HG02981 (cell line): ENCODE measurements around the gene TMEM158.

Source experiments
- ATAC-seq: cut with Tn5 transposase; IDR thresholded peaks from one replicate; pipeline ENCODE4 v1.9.1; 2021; ENCODE audit warnings: mild to moderate bottlenecking, moderate library complexity; ENCODE audit not compliant: unreplicated experiment

The TMEM158 gene

DNA sequence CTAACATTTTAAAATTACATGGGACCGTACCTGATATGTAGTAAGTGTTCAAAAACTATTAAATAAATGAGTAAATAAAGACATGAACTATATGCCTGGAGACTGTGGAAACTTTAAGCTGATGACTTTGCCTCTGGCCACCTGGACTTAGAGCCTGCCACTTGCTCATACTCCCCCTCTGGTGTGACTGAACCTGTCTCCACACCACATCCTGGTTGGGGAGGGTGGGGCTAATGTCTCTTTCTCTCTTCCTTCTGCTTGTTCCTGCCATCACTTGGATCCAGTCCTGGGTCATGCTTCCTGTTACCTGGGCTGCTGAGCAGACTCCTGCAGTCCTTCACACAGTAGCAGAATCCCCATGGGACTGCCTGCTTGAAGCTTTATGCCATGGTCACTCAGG lies 8.2 kb upstream of the TMEM158 start:
- ATAC-seq: no peak

DNA sequence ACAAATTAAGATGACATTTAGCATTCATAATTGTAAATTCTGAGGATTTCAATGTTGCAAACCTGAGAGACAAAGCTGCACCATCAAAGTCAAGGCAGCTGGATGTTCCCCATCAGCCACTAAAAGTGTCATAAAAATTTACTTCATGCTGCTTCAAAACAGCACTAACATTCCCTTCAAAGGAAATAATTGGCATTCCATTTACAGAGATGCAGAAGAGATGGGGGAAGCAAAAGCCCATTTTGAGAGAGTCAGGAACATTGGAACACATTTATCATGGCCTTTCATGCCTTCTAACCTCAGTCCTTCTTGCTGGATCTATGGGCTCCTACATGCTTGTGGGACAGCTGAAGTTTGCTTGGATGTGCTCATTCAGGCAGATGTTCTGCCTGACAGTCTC lies 6.4 kb upstream of the TMEM158 start:
- ATAC-seq: no peak

DNA sequence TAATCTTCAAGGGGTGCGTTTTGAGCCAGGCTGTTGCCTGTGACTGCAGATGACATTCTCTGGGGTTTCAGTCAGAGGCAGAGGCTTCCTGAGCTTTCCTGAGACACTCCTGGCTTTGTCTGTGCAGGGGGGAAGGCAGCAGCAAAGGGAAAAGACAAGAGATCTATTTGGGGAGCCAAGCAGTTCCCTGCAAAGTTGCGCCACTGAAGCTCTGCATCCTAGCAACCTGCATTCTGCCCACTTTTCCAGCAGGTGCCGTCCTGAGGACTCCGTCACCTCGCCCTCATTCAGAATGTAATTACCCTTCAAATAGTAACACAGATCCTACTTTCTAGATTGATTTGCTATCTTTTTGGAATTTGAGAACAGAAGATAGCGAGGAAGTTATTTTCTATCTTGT lies 1.9 kb upstream of the TMEM158 start:
- ATAC-seq: no peak

DNA sequence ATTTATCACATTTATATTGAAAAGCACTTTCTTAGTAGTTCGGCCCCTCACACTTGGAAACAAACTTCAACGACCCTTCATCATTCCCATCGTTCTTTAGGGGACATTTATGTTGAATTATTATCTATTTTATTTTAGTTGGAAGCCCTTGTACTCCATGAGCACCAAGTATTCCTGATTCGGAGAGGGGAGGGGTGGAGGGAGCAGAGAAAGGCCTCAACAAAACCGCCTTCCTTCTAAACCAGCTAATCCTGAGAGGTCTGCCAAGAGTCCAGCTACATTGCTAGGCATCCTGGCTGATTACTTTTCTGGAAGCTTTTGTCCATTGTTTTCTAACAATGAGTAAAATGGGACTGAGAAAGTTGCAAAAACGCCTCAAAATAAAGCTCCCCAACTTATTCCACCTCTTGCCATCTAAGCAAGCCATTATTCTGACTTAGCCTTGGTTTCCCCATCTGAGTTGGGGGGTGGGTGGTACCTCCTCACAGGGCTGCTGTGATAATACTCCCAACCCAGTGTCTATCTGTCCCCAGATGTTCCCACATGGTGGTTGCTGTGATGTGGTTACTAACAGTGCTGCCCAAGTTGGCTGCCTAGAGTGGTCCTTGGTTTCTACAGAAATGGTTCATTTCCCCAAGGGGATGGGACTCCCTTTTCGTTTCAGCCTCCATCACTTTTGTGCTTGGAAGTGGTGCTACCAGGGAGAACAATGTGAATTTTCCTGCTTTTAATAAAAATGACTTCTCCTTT lies 1.2 kb upstream of the TMEM158 start:
- ATAC-seq: no peak

DNA sequence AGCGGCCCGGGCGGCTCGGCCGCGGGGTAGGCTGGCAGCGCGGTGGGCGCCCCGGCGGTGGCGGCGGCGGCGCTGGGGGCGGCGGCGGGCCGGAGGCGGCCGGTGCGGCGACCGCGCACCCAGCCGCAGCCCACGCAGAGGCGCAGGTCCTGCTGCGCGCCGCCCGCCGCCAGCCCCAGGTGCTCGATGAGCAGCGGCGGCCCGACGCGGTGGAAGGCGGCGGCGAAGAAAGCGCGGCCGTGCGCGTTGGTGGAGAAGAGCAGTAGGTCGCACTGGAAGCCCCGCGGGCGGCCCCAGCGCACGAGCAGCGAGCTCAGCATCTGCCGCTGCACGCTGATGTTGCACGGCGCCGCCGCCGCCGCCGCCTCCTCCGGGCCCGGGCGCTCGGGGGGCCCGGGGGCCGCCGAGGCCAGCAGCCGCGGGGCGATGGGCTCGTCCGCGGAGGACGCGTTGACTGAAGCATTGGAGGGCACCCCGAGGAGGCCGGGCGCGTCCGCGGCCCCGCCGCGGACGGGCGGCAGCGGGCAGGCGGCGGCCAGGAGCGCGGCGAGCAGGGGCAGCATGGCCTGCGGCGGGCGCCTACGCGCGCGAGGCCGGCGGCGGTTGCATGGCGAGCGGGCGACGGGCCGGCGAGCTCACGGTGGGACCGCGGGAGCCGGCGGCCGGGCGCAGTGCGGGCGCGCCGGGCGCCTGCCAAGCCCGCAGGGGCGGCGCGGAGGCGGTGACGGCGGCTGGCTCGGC lies 452 bp downstream of the TMEM158 start:
- ATAC-seq: peak; percentile 33

DNA sequence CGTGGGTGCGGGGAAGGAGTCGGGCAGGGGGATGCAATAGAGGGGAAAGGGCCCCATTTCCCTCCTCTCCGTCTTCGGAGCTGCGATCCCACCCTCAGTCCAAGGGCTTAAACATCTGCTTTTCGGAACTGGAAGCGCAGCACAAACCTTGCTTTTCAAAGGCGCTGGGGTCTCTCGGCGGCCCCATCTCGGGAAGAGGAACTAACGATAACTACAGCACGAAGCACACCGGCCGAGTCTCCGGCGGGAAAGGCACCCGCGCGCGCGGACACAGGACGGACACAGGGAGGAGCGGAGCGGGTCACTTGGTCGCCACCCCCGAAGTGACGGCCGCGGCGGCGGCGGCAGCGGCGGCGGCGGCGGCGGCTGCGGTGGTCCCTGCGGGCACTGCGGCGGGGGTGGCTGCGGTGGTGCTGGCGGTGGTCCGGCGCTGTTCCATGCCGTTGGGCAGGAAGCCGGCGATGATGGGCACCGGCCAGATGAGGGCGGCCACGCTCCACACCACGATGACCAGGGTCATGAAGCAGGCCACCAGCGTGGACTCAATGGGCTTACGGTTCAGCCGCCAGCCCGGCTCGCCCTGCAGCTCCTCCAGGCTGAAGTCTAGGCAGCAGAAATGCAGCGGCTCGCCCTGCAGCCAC lies 1.1 kb downstream of the TMEM158 start:
- peak; percentile 19 for ATAC-seq

DNA sequence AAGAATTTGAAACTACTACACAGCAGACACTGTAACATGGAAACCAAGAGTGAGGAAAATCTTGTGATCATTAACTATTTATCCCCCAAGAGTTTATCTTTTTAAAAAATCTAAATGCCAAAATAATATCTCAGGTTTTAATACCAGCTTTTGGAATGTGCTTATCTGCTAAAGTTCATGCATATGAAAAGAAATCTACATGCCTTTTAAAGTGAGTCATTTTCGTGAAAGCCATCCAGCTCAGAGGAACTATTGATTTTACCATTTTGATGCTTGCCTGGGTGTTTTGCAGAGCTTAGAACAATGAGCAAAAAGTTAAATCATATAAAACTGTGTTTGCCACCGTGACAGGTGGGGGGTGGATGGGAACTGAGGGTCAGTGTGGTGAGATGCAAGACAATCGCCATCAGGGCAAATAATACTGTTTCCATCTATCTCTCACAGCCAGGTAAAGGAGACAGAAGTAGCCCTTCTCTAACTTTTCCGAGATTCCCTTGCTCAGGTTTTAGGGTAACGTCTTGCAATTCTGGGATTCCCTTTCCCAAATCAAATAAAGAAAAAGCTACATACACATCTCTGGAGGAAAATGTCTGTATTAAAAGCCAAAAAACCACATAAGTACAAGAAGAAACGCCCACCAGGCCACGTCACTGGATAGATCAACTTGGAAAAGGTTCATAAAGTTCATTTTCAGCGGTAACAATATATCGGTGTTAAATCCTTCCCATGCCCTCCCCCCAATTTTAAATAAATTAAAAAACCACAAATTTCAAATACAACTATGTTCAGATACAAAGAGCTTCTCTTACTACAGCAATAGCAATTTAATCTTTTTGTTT lies 2.0 kb downstream of the TMEM158 start:
- no peak for ATAC-seq

DNA sequence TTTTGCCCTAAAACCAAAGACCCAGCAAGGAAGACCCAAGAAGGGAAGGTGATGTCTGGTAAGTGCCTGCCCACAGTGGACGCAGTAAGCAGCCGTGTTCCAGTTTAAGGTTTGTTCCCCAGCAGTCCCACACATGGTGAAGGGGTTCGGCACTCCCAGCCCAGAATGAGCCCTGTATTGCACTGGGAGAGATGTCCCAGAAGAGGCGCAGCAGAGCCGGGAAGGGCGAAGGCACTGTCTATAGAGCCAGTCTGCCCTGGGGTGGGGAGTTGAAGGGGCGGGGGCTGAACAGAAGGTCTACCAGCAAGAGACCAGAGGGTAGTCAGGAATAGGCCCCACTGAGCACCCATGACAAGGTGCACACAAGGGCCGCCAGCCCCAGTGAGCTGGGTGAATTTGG lies 6.4 kb downstream of the TMEM158 start:
- no peak for ATAC-seq

DNA sequence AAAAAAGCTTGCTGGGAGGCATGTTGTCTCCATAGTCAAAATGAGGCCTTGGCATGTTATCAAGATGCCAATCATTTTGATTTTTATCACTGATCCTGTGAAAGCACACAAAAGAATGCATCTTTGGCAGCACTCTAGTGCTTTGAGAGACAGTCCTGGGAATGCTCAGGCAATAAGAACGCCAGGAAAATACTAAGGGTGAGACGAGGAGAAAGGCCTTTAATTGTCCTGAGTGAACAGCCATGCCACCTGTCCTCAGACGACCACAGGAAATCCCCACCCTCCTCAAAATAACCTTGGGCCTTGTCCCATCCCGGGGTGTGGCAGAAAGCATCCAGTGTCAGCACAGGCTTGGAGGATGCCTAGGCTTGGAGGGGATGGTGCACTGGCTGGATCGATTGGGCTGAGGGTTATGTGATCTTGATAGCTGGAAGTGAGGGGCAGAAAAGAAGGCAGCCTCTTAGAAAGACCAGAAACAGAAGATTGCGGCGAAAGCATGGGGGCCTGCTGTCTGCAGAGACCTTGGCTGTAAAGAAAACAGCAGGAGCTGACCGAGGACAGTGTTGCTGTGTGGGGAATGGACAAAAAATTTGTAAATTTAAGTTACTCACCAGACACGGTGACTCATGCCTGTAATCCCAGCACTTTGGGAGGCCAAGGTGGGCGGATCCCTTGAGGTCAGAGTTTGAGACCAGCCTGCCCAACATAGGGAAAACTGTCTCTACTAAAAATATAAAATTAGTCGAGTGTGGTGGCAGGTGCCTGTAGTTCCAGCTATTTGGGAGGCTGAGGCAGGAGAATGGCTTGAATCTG lies 7.3 kb downstream of the TMEM158 start:
- ATAC-seq: no peak

DNA sequence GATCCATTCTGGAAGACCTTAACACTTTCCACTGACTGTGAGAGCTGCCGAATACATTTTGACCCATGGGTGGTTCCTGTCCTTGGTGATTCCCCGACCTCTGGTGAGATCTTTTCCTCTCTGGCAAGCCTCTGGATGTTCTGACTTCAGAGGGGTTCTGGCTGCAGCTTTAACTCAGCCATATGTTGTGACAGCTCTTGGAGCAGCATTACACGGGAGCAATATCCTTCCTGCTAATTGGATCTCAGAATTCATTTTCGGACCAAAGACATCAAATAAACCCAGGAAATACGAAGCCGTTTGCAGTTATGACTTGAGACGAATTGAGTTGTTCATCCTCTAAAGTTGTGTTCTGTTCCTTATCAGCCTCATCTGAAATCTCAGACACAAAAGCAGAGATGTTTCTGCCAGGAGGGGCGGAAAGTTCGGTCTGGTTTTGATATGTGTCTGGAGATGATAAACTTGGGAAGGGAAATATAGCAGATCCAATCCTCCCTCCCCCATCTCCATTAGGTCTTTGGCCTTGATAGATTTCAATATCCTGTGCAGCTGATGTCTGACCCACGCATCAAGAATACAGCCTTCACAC lies 10.0 kb downstream of the TMEM158 start:
- no peak for ATAC-seq

DNA sequence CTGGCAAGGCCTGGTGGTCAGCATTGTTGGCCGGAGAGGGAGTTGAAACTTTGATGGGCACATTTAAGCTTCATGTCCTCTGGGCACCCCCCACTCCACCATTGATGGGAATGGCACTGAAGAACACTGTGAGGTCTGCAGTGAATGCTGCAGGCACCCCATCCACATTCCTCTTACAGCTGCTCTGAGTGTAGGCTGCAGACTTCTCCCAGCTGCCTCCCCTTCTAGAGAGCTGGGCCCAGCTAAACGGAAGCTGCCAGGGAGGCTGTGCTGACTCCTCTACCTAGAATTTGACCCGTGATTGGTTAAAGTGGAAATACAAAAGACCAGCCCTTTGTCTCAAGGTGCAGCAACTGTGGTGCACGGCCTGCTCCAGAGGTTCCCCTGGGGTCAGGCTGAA lies 10.6 kb downstream of the TMEM158 start:
- ATAC-seq: no peak

DNA sequence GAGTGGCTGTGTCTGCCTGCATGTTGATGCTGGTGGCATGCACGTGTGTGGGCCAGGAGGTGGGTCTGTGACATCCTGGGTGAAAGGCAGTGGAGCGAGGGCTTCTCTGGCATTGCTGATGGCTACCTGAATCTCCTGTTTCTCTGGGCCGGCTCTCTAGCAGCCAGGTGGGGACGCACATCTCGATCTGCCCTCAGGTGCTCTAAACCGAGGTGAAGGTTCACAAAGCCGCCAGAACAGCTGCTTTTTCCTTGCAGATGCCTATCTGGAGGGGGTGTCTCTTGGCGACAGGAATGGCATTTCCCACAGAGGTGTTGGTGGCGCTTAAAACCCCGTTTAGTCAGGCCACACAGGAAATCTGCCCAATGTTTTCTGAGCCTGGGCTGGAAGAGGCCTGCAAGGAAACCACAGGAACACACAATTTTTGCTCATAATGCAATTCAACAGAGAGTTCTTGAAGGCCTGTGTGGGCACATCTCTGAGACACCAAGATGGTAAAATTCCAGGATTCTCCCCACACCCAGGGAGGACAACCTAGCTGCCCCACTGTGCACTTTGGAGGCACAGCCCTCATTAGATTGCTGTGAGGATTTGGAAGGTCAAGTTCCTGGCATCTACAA lies 11.9 kb downstream of the TMEM158 start:
- no peak for ATAC-seq

DNA sequence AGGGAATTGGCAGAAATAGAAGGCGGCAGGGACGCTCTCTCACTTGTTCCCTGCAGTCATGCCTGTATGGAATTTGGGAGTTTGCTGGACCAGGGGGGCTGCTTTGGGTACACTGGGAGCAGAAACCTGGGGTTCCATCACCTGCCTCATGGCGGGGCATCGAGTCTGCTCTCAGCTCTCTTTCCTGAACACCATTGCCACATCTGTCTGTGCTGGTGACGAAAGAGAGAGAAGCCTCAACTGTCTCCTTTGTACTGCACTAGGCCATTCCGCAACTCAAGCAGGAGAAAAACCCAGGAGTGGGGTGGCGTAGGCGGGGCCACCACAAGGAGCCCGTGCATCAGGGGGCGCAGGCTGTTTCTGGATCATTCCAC lies 14.0 kb downstream of the TMEM158 start:
- ATAC-seq: no peak

DNA sequence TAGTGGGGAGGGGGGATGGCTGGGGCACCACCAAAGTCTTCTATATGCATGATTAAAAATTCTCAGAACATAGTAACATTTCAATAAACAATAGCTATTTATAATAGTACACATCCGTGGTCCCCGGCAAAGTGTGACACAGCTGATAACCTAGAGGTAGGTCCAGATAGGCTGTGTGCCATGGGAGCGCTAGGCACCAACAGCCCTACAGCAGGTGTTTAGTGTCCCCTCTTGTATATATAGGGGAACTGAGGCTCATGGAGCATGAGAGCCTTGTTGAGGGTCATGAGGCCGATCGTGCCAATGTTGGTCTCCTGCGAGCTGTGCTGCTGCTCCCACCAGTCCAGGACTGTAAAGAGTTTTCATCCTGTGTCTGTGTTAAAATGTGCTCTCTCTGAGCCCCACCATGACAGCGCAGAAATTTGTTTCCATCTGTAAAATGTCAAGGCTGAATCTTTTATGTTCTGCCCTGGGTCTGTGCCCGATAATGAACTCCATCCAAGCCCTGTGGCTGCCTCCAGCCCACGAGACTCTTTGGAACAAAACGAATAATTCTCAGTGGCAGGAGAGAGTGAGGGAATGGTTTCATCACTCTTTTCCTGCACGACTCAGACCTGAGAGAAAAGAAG lies 14.5 kb downstream of the TMEM158 start:
- ATAC-seq: no peak

DNA sequence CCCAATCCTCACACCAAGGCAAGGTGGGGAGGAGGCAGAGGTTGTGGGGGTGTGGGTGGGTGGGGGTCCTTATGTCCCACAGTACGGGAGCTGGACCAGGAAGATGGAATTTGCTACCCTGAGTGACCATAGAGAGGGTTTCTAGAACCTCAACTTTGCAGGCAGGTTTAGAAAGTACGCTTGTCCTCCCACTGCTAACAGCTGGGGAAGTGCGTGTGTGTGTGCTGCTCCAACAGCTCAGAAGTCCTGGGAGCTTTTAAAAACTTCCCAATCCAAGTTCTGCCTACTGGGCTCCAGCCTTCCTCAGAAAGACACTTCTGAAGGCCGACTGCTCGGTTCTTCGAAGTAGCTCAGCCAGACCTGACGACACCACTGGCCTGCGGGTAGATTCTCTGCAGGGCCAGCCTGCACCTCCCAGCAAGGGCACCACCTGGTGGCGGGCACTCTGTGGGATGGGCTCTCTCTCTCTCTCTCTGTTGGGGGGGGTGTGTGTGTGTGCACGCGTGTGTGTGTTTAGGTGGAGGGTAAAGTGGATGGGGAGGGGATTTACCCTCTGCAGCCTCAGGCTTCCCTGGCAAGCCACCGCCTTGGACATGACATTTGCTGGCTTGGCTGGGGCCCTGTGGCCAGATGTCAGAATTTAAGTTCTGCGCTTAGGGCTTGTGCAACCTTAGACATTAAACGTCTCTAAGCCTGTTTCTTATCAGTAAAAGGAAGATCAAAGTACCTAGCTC lies 15.6 kb downstream of the TMEM158 start:
- ATAC-seq: no peak

DNA sequence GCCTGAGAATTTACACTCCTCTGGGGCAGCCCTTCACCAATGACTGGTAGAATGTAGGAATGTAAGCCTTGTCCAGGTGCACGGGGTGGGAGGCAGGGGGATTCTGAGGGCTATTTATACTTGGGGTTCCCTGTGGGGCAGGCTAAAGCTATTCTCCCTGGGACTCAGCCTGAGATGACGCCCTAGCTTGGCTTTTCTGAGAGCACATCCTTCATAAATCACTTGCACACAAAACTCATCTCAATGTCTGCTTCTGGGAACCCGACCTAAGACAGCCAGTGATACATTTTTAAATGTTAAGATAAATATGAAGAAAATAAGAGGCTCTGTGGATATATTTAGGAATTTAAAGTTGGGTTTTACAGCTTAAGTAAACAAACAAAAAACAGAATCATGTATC lies 16.6 kb downstream of the TMEM158 start:
- no peak for ATAC-seq

DNA sequence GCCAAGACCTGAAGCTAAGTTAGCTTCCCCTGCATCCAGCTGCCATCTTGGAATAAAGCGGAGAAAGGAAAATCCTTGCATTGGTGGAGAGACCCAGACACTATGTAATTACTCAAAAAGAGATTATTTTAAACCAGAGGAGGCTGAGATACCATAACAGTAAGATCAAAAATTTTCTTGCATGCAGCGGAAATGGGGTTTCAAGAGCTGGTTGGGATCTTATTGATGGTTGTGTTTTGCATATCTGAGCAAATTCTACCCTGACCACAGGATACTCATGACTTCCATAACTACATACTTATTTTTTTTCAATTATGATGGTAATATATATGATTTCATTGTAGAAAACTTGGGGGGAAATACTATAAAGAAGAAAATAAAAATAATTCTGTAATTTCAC lies 17.5 kb downstream of the TMEM158 start:
- no peak for ATAC-seq

DNA sequence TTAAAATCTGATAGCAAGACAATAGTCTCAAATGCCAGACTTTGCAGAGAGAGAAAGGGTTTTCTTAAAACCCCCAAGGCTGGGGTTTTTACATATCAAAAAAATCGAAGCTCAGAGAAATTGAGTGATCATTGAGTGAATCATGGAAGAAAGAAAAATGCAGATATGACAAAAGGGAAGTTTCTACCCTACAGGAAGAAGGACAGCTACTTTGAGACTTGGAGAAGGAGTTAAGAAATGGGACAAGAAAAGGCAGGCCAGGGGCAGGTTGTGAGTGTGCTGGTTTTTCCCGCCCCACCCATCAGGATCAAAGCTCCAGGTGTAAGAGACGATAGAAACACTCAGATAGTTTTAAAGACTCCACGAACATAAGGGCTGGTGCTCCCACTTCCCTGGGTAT lies 18.6 kb downstream of the TMEM158 start:
- ATAC-seq: no peak
